SK-N-SH treated with all-trans-retinoic acid at 6 μM for 48 hours (cell line): ENCODE results near the gene PWWP2B.

Experiments
- ATAC-seq: fragments of 200-7000 bp; cut with Tn5 transposase; 3 replicates; pipeline ENCODE4 v1.9.1; 2020; ENCODE audit warnings: mild to moderate bottlenecking, moderate library complexity
- ARNTL ChIP-seq: fragments of 450-650 bp; formaldehyde crosslinking; IDR thresholded peaks from 2 replicates; pipeline ENCODE4 v1.5.0; 2020; ENCODE audit warnings: low read depth, mild to moderate bottlenecking, moderate library complexity, borderline replicate concordance
- BACH2 ChIP-seq: fragments of 250-450 bp; sonication (Bioruptor Pico); IDR thresholded peaks from 2 replicates; pipeline ENCODE4 v1.9.0; 2021; ENCODE audit warnings: mild to moderate bottlenecking, borderline replicate concordance
- CSDC2 ChIP-seq: fragments of 250-450 bp; sonication (Bioruptor Pico); IDR thresholded peaks from 2 replicates; pipeline ENCODE4 v1.5.0; 2020; ENCODE audit warnings: mild to moderate bottlenecking, moderate library complexity
- ESRRG ChIP-seq: fragments of 250-450 bp; sonication (Bioruptor Pico); IDR thresholded peaks from 2 replicates; pipeline ENCODE4 v1.6.1; 2021; ENCODE audit warnings: mild to moderate bottlenecking
- GLIS3 ChIP-seq: fragments of 250-450 bp; sonication (Bioruptor Pico); IDR thresholded peaks from 2 replicates; pipeline ENCODE4 v1.5.0; 2020; ENCODE audit warnings: mild to moderate bottlenecking, moderate library complexity
- ISL1 ChIP-seq: fragments of 250-450 bp; sonication (Bioruptor Pico); IDR thresholded peaks from 2 replicates; pipeline ENCODE4 v2.1.2; 2022; ENCODE audit warnings: mild to moderate bottlenecking, moderate library complexity
- OSR1 ChIP-seq: fragments of 250-450 bp; sonication (Bioruptor Pico); IDR thresholded peaks from 2 replicates; pipeline ENCODE4 v1.8.0; 2022; ENCODE audit warnings: moderate library complexity, mild to moderate bottlenecking, inconsistent platforms
- PPARA ChIP-seq: fragments of 250-450 bp; sonication (Bioruptor Pico); IDR thresholded peaks from 2 replicates; pipeline ENCODE4 v1.5.0; 2020; ENCODE audit warnings: mild to moderate bottlenecking, borderline replicate concordance
- RARB ChIP-seq: fragments of 250-450 bp; sonication (Bioruptor Pico); IDR thresholded peaks from 2 replicates; pipeline ENCODE4 v1.8.0; 2021; ENCODE audit warnings: mild to moderate bottlenecking, moderate library complexity
- SNAI2 ChIP-seq: fragments of 250-450 bp; sonication (Bioruptor Pico); IDR thresholded peaks from 2 replicates; pipeline ENCODE4 v1.5.0; 2020; ENCODE audit warnings: mild to moderate bottlenecking, moderate library complexity
- TCF4 ChIP-seq: fragments of 250-450 bp; sonication (Bioruptor Pico); IDR thresholded peaks from 2 replicates; pipeline ENCODE4 v1.8.0; 2021; ENCODE audit warnings: mild to moderate bottlenecking, moderate library complexity, borderline replicate concordance
- ZC3H10 ChIP-seq: fragments of 250-450 bp; sonication (Bioruptor Pico); IDR thresholded peaks from 2 replicates; pipeline ENCODE4 v1.5.1; 2021; ENCODE audit warnings: mild to moderate bottlenecking, moderate library complexity
- ZFP3 ChIP-seq: fragments of 250-450 bp; sonication (Bioruptor Pico); IDR thresholded peaks from 2 replicates; pipeline ENCODE4 v1.5.0; 2020; ENCODE audit warnings: mild to moderate bottlenecking, moderate library complexity
- ZFP30 ChIP-seq: fragments of 450-650 bp; formaldehyde crosslinking; IDR thresholded peaks from 2 replicates; pipeline ENCODE4 v1.5.0; 2022; ENCODE audit warnings: mild to moderate bottlenecking, moderate library complexity
- ZNF565 ChIP-seq: fragments of 450-650 bp; formaldehyde crosslinking; conservative IDR thresholded peaks from 2 replicates; pipeline ENCODE4 v1.5.0; 2020; ENCODE audit warnings: low read depth, mild to moderate bottlenecking, moderate library complexity
- ZNF70 ChIP-seq: fragments of 450-650 bp; formaldehyde crosslinking; IDR thresholded peaks from 2 replicates; pipeline ENCODE4 v1.5.0; 2020; ENCODE audit warnings: mild to moderate bottlenecking, moderate library complexity
- ZNF8 ChIP-seq: fragments of 450-650 bp; formaldehyde crosslinking; IDR thresholded peaks from 2 replicates; pipeline ENCODE4 v1.5.0; 2020; ENCODE audit warnings: mild to moderate bottlenecking, moderate library complexity
- TF ChIP-seq, protein P1 (sequence below): fragments of 250-450 bp; sonication (Bioruptor Pico); IDR thresholded peaks from 2 replicates; pipeline ENCODE4 v1.5.0; 2020; ENCODE audit warnings: mild to moderate bottlenecking, moderate library complexity
- TF ChIP-seq, protein P2 (sequence below): fragments of 250-450 bp; sonication (Bioruptor Pico); IDR thresholded peaks from 2 replicates; pipeline ENCODE4 v1.5.1; 2020; ENCODE audit warnings: low read depth, mild to moderate bottlenecking, moderate library complexity
- TF ChIP-seq, protein P3 (sequence below): fragments of 250-450 bp; sonication (Bioruptor Pico); IDR thresholded peaks from 2 replicates; pipeline ENCODE4 v1.5.1; 2021; ENCODE audit warnings: mild to moderate bottlenecking, moderate library complexity
- TF ChIP-seq, protein P4 (sequence below): fragments of 250-450 bp; sonication (Bioruptor Pico); IDR thresholded peaks from 2 replicates; pipeline ENCODE4 v1.8.0; 2020; ENCODE audit warnings: mild to moderate bottlenecking, moderate library complexity, borderline replicate concordance
- TF ChIP-seq, protein P5 (sequence below): fragments of 250-450 bp; sonication (Bioruptor Pico); IDR thresholded peaks from 2 replicates; pipeline ENCODE4 v1.8.0; 2021; ENCODE audit warnings: low read depth, mild to moderate bottlenecking, moderate library complexity, borderline replicate concordance

PWWP2B gene

DNA sequence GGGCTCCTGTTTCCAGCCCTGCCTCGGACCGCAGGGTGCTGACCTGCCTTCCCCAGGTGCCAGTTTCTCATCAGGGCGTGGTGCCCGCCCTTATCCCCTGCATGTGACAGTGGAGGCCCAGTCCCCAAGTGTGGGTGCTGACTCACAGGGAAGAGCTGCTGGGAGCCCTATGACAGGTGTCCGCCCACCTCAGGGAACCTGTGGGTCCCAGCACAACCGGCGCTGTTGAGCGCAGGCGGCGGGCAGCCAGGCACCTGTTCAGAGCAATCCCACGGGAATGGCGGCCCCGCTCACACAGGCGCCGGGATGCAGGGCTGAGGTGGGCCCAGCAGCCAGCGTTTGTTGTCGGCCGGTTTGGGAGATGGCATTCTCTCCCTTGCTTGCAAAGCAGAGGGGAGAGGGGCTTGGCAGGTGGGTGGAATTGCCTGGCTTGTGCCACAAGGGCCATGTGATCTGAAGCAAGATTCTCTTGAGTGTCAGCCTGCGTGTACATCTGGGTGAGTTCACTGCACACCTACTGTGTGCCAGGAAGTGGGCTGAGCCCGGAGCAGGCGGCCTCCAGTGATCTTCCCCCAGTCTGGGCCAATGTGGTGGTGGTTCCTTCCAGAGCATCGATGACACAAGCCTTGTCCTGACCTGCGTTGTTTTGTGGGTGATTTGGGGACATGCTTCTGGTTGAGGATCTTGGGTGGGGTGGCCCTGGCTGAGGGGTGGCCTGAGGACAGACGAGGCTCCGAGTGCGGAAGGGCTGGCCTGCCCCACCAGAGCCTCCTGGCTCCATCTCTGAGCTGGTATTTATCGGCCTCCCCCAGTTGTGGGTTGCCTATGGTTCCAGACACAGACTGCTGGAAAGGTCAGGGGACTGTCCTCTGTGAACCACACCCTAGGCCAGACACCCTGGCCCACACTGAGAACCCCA lies 2.4 kb downstream of the PWWP2B start:
- ATAC-seq, result no peak
- TF ChIP-seq BACH2 (CRISPR knock-in tag) (no peak), ESRRG (no peak), ZNF8 (CRISPR knock-in tag) (no peak), OSR1 (CRISPR knock-in tag) (no peak), ZFP30 (CRISPR knock-in tag) (no peak), GLIS3 (CRISPR knock-in tag) (no peak), ARNTL (CRISPR knock-in tag) (no peak), ISL1 (CRISPR knock-in tag) (no peak), RARB (no peak)
- TF ChIP-seq, protein P1, sequence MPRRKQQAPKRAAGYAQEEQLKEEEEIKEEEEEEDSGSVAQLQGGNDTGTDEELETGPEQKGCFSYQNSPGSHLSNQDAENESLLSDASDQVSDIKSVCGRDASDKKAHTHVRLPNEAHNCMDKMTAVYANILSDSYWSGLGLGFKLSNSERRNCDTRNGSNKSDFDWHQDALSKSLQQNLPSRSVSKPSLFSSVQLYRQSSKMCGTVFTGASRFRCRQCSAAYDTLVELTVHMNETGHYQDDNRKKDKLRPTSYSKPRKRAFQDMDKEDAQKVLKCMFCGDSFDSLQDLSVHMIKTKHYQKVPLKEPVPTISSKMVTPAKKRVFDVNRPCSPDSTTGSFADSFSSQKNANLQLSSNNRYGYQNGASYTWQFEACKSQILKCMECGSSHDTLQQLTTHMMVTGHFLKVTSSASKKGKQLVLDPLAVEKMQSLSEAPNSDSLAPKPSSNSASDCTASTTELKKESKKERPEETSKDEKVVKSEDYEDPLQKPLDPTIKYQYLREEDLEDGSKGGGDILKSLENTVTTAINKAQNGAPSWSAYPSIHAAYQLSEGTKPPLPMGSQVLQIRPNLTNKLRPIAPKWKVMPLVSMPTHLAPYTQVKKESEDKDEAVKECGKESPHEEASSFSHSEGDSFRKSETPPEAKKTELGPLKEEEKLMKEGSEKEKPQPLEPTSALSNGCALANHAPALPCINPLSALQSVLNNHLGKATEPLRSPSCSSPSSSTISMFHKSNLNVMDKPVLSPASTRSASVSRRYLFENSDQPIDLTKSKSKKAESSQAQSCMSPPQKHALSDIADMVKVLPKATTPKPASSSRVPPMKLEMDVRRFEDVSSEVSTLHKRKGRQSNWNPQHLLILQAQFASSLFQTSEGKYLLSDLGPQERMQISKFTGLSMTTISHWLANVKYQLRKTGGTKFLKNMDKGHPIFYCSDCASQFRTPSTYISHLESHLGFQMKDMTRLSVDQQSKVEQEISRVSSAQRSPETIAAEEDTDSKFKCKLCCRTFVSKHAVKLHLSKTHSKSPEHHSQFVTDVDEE (CRISPR knock-in tag), result no peak

DNA sequence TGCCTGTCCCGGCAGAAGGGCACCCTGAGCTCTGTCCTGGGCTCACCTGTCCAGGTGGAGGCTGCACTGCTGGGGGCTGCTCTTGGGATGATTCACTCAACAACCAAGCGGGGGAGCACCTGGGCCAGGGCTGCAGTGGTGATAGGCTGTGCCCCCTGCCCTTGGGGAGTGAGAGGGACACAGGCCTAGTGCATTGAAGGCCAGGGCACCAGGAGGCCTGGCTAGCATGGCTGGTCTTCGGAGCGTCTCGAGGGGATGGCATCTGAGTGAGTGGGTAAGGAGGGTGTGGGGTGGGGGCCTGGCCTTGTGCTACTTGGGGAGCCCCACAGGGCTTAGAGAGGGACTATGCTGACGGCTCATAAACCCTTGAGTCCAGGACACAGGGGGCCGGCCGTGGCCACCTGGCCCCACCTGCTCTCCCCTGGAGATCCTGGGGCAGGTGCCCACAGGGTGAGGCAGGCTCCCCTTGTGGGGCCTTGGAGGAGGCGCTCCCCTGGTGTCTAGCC lies 3.1 kb downstream of the PWWP2B start:
- ATAC-seq, result no peak
- TF ChIP-seq, protein P2, sequence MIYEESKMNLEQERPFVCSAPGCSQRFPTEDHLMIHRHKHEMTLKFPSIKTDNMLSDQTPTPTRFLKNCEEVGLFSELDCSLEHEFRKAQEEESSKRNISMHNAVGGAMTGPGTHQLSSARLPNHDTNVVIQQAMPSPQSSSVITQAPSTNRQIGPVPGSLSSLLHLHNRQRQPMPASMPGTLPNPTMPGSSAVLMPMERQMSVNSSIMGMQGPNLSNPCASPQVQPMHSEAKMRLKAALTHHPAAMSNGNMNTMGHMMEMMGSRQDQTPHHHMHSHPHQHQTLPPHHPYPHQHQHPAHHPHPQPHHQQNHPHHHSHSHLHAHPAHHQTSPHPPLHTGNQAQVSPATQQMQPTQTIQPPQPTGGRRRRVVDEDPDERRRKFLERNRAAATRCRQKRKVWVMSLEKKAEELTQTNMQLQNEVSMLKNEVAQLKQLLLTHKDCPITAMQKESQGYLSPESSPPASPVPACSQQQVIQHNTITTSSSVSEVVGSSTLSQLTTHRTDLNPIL, result no peak
- TF ChIP-seq ISL1 (CRISPR knock-in tag), result no peak
- no peak for TF ChIP-seq OSR1 (CRISPR knock-in tag)
- no peak for TF ChIP-seq ZFP3 (CRISPR knock-in tag)
- TF ChIP-seq, protein P3, sequence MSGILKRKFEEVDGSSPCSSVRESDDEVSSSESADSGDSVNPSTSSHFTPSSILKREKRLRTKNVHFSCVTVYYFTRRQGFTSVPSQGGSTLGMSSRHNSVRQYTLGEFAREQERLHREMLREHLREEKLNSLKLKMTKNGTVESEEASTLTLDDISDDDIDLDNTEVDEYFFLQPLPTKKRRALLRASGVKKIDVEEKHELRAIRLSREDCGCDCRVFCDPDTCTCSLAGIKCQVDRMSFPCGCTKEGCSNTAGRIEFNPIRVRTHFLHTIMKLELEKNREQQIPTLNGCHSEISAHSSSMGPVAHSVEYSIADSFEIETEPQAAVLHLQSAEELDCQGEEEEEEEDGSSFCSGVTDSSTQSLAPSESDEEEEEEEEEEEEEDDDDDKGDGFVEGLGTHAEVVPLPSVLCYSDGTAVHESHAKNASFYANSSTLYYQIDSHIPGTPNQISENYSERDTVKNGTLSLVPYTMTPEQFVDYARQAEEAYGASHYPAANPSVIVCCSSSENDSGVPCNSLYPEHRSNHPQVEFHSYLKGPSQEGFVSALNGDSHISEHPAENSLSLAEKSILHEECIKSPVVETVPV (CRISPR knock-in tag), result no peak
- no peak for TF ChIP-seq ZFP30 (CRISPR knock-in tag)
- TF ChIP-seq, protein P4, sequence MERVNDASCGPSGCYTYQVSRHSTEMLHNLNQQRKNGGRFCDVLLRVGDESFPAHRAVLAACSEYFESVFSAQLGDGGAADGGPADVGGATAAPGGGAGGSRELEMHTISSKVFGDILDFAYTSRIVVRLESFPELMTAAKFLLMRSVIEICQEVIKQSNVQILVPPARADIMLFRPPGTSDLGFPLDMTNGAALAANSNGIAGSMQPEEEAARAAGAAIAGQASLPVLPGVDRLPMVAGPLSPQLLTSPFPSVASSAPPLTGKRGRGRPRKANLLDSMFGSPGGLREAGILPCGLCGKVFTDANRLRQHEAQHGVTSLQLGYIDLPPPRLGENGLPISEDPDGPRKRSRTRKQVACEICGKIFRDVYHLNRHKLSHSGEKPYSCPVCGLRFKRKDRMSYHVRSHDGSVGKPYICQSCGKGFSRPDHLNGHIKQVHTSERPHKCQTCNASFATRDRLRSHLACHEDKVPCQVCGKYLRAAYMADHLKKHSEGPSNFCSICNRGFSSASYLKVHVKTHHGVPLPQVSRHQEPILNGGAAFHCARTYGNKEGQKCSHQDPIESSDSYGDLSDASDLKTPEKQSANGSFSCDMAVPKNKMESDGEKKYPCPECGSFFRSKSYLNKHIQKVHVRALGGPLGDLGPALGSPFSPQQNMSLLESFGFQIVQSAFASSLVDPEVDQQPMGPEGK (CRISPR knock-in tag), result no peak
- no peak for TF ChIP-seq ZNF8 (CRISPR knock-in tag)
- TF ChIP-seq SNAI2 (CRISPR knock-in tag), result no peak
- no peak for TF ChIP-seq ARNTL (CRISPR knock-in tag)
- no peak for TF ChIP-seq BACH2 (CRISPR knock-in tag)
- TF ChIP-seq ZNF565 (CRISPR knock-in tag), result no peak
- TF ChIP-seq ZC3H10, result no peak
- TF ChIP-seq TCF4 (CRISPR knock-in tag), result no peak
- no peak for TF ChIP-seq PPARA (CRISPR knock-in tag)

DNA sequence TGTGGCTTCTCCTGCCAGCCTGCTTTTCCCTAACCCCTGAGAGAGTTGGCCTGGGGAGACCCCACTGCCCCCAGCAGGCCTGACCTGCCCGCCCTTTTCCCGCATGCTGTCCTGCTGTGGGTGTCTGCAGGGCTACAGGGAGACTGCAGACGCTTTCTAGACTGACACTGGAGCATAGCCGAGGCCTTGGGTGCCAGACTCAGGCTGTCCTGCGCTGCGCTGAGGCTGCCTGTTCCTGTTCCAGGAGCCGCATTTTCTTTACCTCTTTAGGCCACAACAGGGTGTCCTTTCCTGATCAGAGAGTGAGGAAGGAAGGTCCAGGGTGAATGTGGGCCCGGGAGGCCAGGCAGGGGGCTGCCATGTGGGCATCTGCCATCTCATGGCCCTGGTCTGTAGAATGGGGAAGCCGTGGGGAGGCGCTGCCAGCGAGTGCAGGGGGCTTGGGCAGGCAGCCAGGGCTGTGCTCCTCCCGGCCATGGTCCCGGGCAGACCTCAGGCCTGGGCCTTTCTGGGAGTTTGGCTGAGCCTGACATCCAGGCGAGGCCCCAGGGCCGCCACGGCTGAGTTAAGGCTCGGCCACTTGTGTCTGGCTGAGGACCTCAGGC lies 3.6 kb downstream of the PWWP2B start:
- TF ChIP-seq BACH2 (CRISPR knock-in tag) (no peak), TCF4 (CRISPR knock-in tag) (no peak), ZNF70 (no peak), ZFP30 (CRISPR knock-in tag) (no peak), CSDC2 (CRISPR knock-in tag) (no peak), ARNTL (CRISPR knock-in tag) (no peak), ZNF565 (CRISPR knock-in tag) (no peak), ZFP3 (CRISPR knock-in tag) (no peak), RARB (no peak), GLIS3 (CRISPR knock-in tag) (no peak)
- TF ChIP-seq, protein P3 (CRISPR knock-in tag), result no peak
- TF ChIP-seq, protein P5, sequence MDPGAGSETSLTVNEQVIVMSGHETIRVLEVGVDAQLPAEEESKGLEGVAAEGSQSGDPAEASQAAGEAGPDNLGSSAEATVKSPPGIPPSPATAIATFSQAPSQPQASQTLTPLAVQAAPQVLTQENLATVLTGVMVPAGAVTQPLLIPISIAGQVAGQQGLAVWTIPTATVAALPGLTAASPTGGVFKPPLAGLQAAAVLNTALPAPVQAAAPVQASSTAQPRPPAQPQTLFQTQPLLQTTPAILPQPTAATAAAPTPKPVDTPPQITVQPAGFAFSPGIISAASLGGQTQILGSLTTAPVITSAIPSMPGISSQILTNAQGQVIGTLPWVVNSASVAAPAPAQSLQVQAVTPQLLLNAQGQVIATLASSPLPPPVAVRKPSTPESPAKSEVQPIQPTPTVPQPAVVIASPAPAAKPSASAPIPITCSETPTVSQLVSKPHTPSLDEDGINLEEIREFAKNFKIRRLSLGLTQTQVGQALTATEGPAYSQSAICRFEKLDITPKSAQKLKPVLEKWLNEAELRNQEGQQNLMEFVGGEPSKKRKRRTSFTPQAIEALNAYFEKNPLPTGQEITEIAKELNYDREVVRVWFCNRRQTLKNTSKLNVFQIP (CRISPR knock-in tag), result no peak
- TF ChIP-seq, protein P4 (CRISPR knock-in tag), result no peak
- ATAC-seq, result no peak
